Keratinocyte (primary cell): ENCODE measurements around the gene SMARCAL1. TPM values are rescaled to one million over a fixed set of nuclear protein-coding genes. Genes with fewer than 3 reads are reported as not detected.

Experiments used
- DNase-seq: peaks from one replicate; pipeline ENCODE4 v3.0.0-alpha.2; 2011; ENCODE audit warnings: low read depth, missing footprints, low spot score
- FAIRE-seq: peaks from 2 replicates; lab custom pipeline; 2011; peaks lifted over from hg19 to GRCh38; lab: Jason Lieb, UNC
- H2AFZ ChIP-seq: 2 replicates; pipeline ENCODE4 v1.6.0; 2012; ENCODE audit warnings: low read length, control low read depth, inconsistent platforms; ENCODE audit not compliant: control insufficient read depth
- H3K27ac ChIP-seq: 2 replicates; pipeline ENCODE4 v1.5.1; 2011; ENCODE audit warnings: low read length; ENCODE audit not compliant: control insufficient read depth, insufficient read depth
- H3K27me3 ChIP-seq: 3 replicates; pipeline ENCODE4 v1.6.0; 2011; ENCODE audit warnings: low read length; ENCODE audit not compliant: control insufficient read depth, insufficient read depth; ENCODE audit errors: extremely low read depth
- H3K36me3 ChIP-seq, 2 experiments: 2 replicates in 1 of 2; 3 replicates in 1 of 2; pipeline ENCODE4 v1.5.1; 2011; ENCODE audit warnings: low read length in 2 of 2, mild to moderate bottlenecking in 1 of 2; ENCODE audit not compliant: control insufficient read depth in 2 of 2, insufficient read depth in 2 of 2; ENCODE audit errors: extremely low read depth in 1 of 2
- H3K4me1 ChIP-seq: 3 replicates; pipeline ENCODE4 v1.5.1; 2011; ENCODE audit warnings: low read length; ENCODE audit not compliant: control insufficient read depth, insufficient read depth; ENCODE audit errors: extremely low read depth
- H3K4me2 ChIP-seq: 3 replicates; pipeline ENCODE4 v1.6.0; 2011; ENCODE audit warnings: low read depth, low read length; ENCODE audit not compliant: control insufficient read depth, insufficient read depth; ENCODE audit errors: extremely low read depth
- H3K4me3 ChIP-seq, 3 experiments: fragments of 200-600 bp in 1 of 3; sonication (generic) in 1 of 3; 2 replicates in 2 of 3; 3 replicates in 1 of 3; pipeline ENCODE4 v1.5.1; 2011 to 2016; ENCODE audit warnings: low read length in 3 of 3, mild to moderate bottlenecking in 3 of 3, control low read depth in 2 of 3, inconsistent platforms in 1 of 3, low read depth in 1 of 3, mixed read lengths in 1 of 3, mixed run types in 1 of 3, moderate library complexity in 1 of 3; ENCODE audit not compliant: control insufficient read depth in 2 of 3, insufficient read depth in 2 of 3; ENCODE audit errors: extremely low read depth in 1 of 3
- H3K79me2 ChIP-seq: 2 replicates; pipeline ENCODE4 v1.6.0; 2012; ENCODE audit warnings: low read length; ENCODE audit not compliant: control insufficient read depth, insufficient read depth
- H3K9ac ChIP-seq: 3 replicates; pipeline ENCODE4 v1.6.0; 2011; ENCODE audit warnings: low read length; ENCODE audit not compliant: control insufficient read depth, insufficient read depth; ENCODE audit errors: extremely low read depth
- H3K9me1 ChIP-seq: 3 replicates; pipeline ENCODE4 v1.6.0; 2011; ENCODE audit warnings: low read length; ENCODE audit not compliant: control insufficient read depth, insufficient read depth; ENCODE audit errors: extremely low read depth
- H3K9me3 ChIP-seq: 2 replicates; pipeline ENCODE4 v1.5.1; 2012; ENCODE audit warnings: low read depth, low read length; ENCODE audit not compliant: control insufficient read depth
- H4K20me1 ChIP-seq: 3 replicates; pipeline ENCODE4 v1.6.0; 2011; ENCODE audit warnings: low read length; ENCODE audit not compliant: control insufficient read depth, insufficient read depth; ENCODE audit errors: extremely low read depth
- CTCF ChIP-seq, 3 experiments: IDR thresholded peaks in 1 of 3; conservative IDR thresholded peaks in 1 of 3; optimal IDR thresholded peaks in 1 of 3; 2 replicates in 2 of 3; 3 replicates in 1 of 3; pipeline versions ENCODE3 to v1.5.1; 2011; ENCODE audit warnings: low read length in 3 of 3, mild to moderate bottlenecking in 3 of 3, moderate library complexity in 2 of 3, control low read depth in 1 of 3, inconsistent platforms in 1 of 3; ENCODE audit not compliant: insufficient read depth in 2 of 3; ENCODE audit errors: extremely low read depth in 1 of 3
- EZH2 ChIP-seq: IDR thresholded peaks from one replicate; pipeline ENCODE4 v1.6.1; 2012; ENCODE audit warnings: inconsistent platforms, mild to moderate bottlenecking, low read length, moderate library complexity
- dilution Hi-C: fragments of 300-500 bp; cut with MboI; formaldehyde crosslinking; loops from one replicate; pipeline ENCODE4 v1.7.0; 2020; ENCODE audit warnings: low sequenced_read_pairs; ENCODE audit not compliant: extremely low pct_ligation_motif_present
- polyA plus RNA-seq, 5 experiments: library from polyadenylated mRNA; depleted of rRNA in 3 of 5; stranded (reverse) in 3 of 5; stranded (forward) in 1 of 5; unstranded in 1 of 5; fragments of >200 nt; gene quantifications; 1 replicate in 1 of 5; 2 replicates in 3 of 5; 3 replicates in 1 of 5; pipeline versions ENCODE4 v1.2.1 to v1.2.3, GENCODE V29; 2011 to 2012; ENCODE audit warnings: missing spikeins in 2 of 5, low read depth in 1 of 5, low replicate concordance in 1 of 5

SMARCAL1 gene
- polyA plus RNA-seq, 1 donor (not counting 4 experiments of a cell fraction or from before 2014, with no cell fraction given), result 26.3 TPM

- FAIRE-seq (no peak), DNase-seq (no peak)
- TF ChIP-seq CTCF (optimal IDR thresholded peaks at IDR 0.05 in 1 of 3, IDR thresholded peaks at IDR 0.05 in 1 of 3, conservative IDR thresholded peaks at IDR 0.05 in 1 of 3; ENCODE audit: extremely low read depth in 1 of 3, insufficient read depth in 2 of 3, low read length in 3 of 3) (no peak), EZH2 (no peak)
- Histone ChIP-seq H2AFZ (no peak overlapping the region), H3K9me3 (no peaks in the 10 kb centered on the region), H3K4me1 (no peaks in the 10 kb centered on the region), H3K36me3 (peaks cover 8 to 25% of the 10 kb centered on the region in 2 experiments), H3K27ac (no peak overlapping the region), H3K4me2 (no peak overlapping the region), H3K79me2 (no peaks in the 10 kb centered on the region), H4K20me1 (no peaks in the 10 kb centered on the region), H3K4me3 (no peak overlapping the region), H3K9me1 (no peaks in the 10 kb centered on the region), H3K27me3 (no peaks in the 10 kb centered on the region), H3K9ac (no peak overlapping the region)
- dilution Hi-C loops, result no loop called here
Observed at GRCh38 chr2:216447293-216447692, 35.0 kb downstream of the SMARCAL1 start.

GRCh38 chr2:216448829-216449228 is 36.5 kb downstream of the SMARCAL1 start:
- dilution Hi-C loops, result no loop called here
- Histone ChIP-seq H4K20me1 (no peaks in the 10 kb centered on the region), H3K27me3 (no peaks in the 10 kb centered on the region), H3K4me1 (no peaks in the 10 kb centered on the region), H3K36me3 (peaks cover 10 to 22% of the 10 kb centered on the region in 2 experiments), H3K27ac (no peak overlapping the region), H3K9me1 (no peaks in the 10 kb centered on the region), H3K4me3 (no peak overlapping the region), H3K79me2 (no peaks in the 10 kb centered on the region), H2AFZ (no peak overlapping the region), H3K9ac (no peak overlapping the region), H3K4me2 (no peak overlapping the region), H3K9me3 (no peaks in the 10 kb centered on the region)
- FAIRE-seq (no peak), DNase-seq (no peak)
- TF ChIP-seq CTCF (optimal IDR thresholded peaks at IDR 0.05 in 1 of 3, IDR thresholded peaks at IDR 0.05 in 1 of 3, conservative IDR thresholded peaks at IDR 0.05 in 1 of 3; ENCODE audit: extremely low read depth in 1 of 3, insufficient read depth in 2 of 3, low read length in 3 of 3) (no peak), EZH2 (no peak)
